IMR-90 (cell line): ENCODE measurements around the gene ATP13A1. TPM values are rescaled to one million over a fixed set of nuclear protein-coding genes. Genes with fewer than 3 reads are reported as not detected.

Experiments used
- ATAC-seq: fragments of 200-7000 bp; cut with Tn5 transposase; 2 replicates; pipeline ENCODE4 v1.9.1; 2020; ENCODE audit warnings: low read depth, mild to moderate bottlenecking, moderate library complexity
- BruUV-seq: library from RNA; stranded (reverse); fragments of 400-500 nt; replicated peaks from 2 replicates; lab custom pipeline; 2021; lab: Mats Ljungman, UMichigan
- CTCF ChIA-PET: fragments of 300-600 bp; formaldehyde crosslinking; extraction: SDS; loops from one replicate; lab custom pipeline; 2021; ENCODE audit warnings: antibody characterized with exemption; lab: Yijun Ruan, JAX
- POLR2A ChIA-PET: fragments of 300-600 bp; sonication (Branson Sonifier 250); formaldehyde crosslinking; loops from one replicate; lab custom pipeline; 2022; ENCODE audit warnings: antibody characterized with exemption; ENCODE audit not compliant: unreplicated experiment; lab: Charles Lee
- DNase-seq: peaks from one replicate; pipeline ENCODE4 v3.0.0; 2013
- H2AFZ ChIP-seq: replicated peaks from 2 replicates; pipeline ENCODE3; 2013; ENCODE audit warnings: low read length, mild to moderate bottlenecking; ENCODE audit not compliant: poor library complexity
- H2AK5ac ChIP-seq: 2 replicates; pipeline ENCODE4 v1.6.1; 2013; ENCODE audit warnings: low read depth, low read length, inconsistent platforms
- H2AK9ac ChIP-seq: replicated peaks from 2 replicates; pipeline ENCODE3; 2013; ENCODE audit warnings: mild to moderate bottlenecking, low read depth, low read length, moderate library complexity; ENCODE audit not compliant: poor library complexity
- H2BK120ac ChIP-seq: 2 replicates; pipeline ENCODE4 v1.6.1; 2013; ENCODE audit warnings: low read depth, low read length, inconsistent platforms
- H2BK15ac ChIP-seq: 3 replicates; pipeline ENCODE4 v1.6.1; 2013; ENCODE audit warnings: low read depth, low read length, inconsistent platforms
- H2BK20ac ChIP-seq: 2 replicates; pipeline ENCODE4 v1.6.1; 2013; ENCODE audit warnings: low read depth, mild to moderate bottlenecking, inconsistent platforms, low read length, moderate library complexity
- H2BK5ac ChIP-seq: 2 replicates; pipeline ENCODE4 v1.6.1; 2013; ENCODE audit warnings: mild to moderate bottlenecking, low read depth, low read length, inconsistent platforms; ENCODE audit not compliant: poor library complexity, severe bottlenecking
- H3K14ac ChIP-seq: replicated peaks from 2 replicates; pipeline ENCODE4 v1.6.1; 2013; ENCODE audit warnings: low read depth, low read length, inconsistent platforms
- H3K18ac ChIP-seq: 2 replicates; pipeline ENCODE4 v1.6.1; 2013; ENCODE audit warnings: low read depth, low read length, control low read depth
- H3K23ac ChIP-seq: 2 replicates; pipeline ENCODE4 v1.6.1; 2013; ENCODE audit warnings: low read depth, low read length, inconsistent platforms
- H3K27ac ChIP-seq: 2 replicates; pipeline ENCODE4 v1.5.1; 2013; ENCODE audit warnings: mild to moderate bottlenecking, control low read depth, low read length; ENCODE audit not compliant: insufficient read depth
- H3K27me3 ChIP-seq: 2 replicates; pipeline ENCODE4 v1.6.1; 2013; ENCODE audit warnings: low read length; ENCODE audit not compliant: control insufficient read depth, insufficient read depth
- H3K36me3 ChIP-seq: 2 replicates; pipeline ENCODE4 v1.6.1; 2013; ENCODE audit warnings: low read length, mixed read lengths; ENCODE audit not compliant: control insufficient read depth, insufficient read depth
- H3K4ac ChIP-seq: 2 replicates; pipeline ENCODE4 v1.6.1; 2013; ENCODE audit warnings: low read depth, low read length, inconsistent platforms
- H3K4me1 ChIP-seq: 2 replicates; pipeline ENCODE4 v1.6.1; 2013; ENCODE audit warnings: low read length, mixed read lengths; ENCODE audit not compliant: control insufficient read depth, insufficient read depth
- H3K4me2 ChIP-seq: 2 replicates; pipeline ENCODE4 v1.6.1; 2013; ENCODE audit warnings: low read depth, mild to moderate bottlenecking, control low read depth, low read length, moderate library complexity
- H3K4me3 ChIP-seq: 2 replicates; pipeline ENCODE4 v1.5.1; 2013; ENCODE audit warnings: low read depth, mild to moderate bottlenecking, control low read depth, low read length, moderate library complexity; ENCODE audit not compliant: insufficient read depth
- H3K56ac ChIP-seq: 2 replicates; pipeline ENCODE4 v1.6.1; 2013; ENCODE audit warnings: low read length, inconsistent platforms; ENCODE audit not compliant: insufficient read depth; ENCODE audit errors: extremely low read depth
- H3K79me1 ChIP-seq, 2 experiments: 2 replicates each; pipeline ENCODE4 v1.6.1; 2013; ENCODE audit warnings: low read length in 2 of 2, inconsistent platforms in 1 of 2, low read depth in 1 of 2
- H3K9ac ChIP-seq: 2 replicates; pipeline ENCODE4 v1.6.1; 2013; ENCODE audit warnings: low read depth, low read length, control low read depth
- H3K9me1 ChIP-seq: 2 replicates; pipeline ENCODE4 v1.6.1; 2013; ENCODE audit warnings: low read length, inconsistent platforms; ENCODE audit not compliant: insufficient read depth
- H3K9me3 ChIP-seq: 2 replicates; pipeline ENCODE4 v1.6.1; 2013; ENCODE audit warnings: low read length; ENCODE audit not compliant: control insufficient read depth, insufficient read depth
- H4K20me1 ChIP-seq: 2 replicates; pipeline ENCODE4 v1.6.1; 2013; ENCODE audit warnings: low read length, inconsistent platforms; ENCODE audit not compliant: insufficient read depth
- H4K5ac ChIP-seq: 2 replicates; pipeline ENCODE4 v1.6.1; 2013; ENCODE audit warnings: mild to moderate bottlenecking, low read depth, low read length, control low read depth
- H4K8ac ChIP-seq, 2 experiments: 2 replicates each; pipeline ENCODE4 v1.6.1; 2013; ENCODE audit warnings: low read depth in 2 of 2, low read length in 2 of 2, control low read depth in 1 of 2, inconsistent platforms in 1 of 2
- H4K91ac ChIP-seq: 2 replicates; pipeline ENCODE4 v1.6.1; 2013; ENCODE audit warnings: low read depth, low read length, inconsistent platforms; ENCODE audit not compliant: insufficient read depth
- BHLHE40 ChIP-seq: fragments of 150-350 bp; IDR thresholded peaks from 2 replicates; pipeline ENCODE4 v1.6.1; 2016; ENCODE audit warnings: mild to moderate bottlenecking, low read depth, low read length
- CEBPB ChIP-seq: IDR thresholded peaks from 2 replicates; pipeline ENCODE4 v1.6.1; 2012; ENCODE audit warnings: low read depth, low read length, improper control_type of control experiment
- CHD1 ChIP-seq: IDR thresholded peaks from 2 replicates; pipeline ENCODE4 v1.6.1; 2012; ENCODE audit warnings: low read depth, low read length, improper control_type of control experiment
- ELK1 ChIP-seq: fragments of 150-350 bp; IDR thresholded peaks from 2 replicates; pipeline ENCODE4 v1.6.1; 2016; ENCODE audit warnings: low read depth, mild to moderate bottlenecking, low read length, moderate library complexity, borderline replicate concordance
- FOS ChIP-seq: fragments of 150-350 bp; IDR thresholded peaks from 2 replicates; pipeline ENCODE4 v1.6.1; 2016; ENCODE audit warnings: low read depth, low read length
- MAFK ChIP-seq: IDR thresholded peaks from 2 replicates; pipeline ENCODE4 v1.6.1; 2012; ENCODE audit warnings: low read depth, low read length, improper control_type of control experiment
- MAZ ChIP-seq: IDR thresholded peaks from 2 replicates; pipeline ENCODE4 v1.6.1; 2012; ENCODE audit warnings: low read depth, mild to moderate bottlenecking, low read length, improper control_type of control experiment, moderate library complexity, borderline replicate concordance
- MXI1 ChIP-seq: IDR thresholded peaks from 2 replicates; pipeline ENCODE4 v1.6.1; 2012; ENCODE audit warnings: low read depth, mild to moderate bottlenecking, low read length, moderate library complexity, borderline replicate concordance
- NFE2L2 ChIP-seq: fragments of 150-350 bp; IDR thresholded peaks from 2 replicates; pipeline ENCODE4 v1.6.1; 2016; ENCODE audit warnings: low read depth, mild to moderate bottlenecking, low read length
- POLR2A ChIP-seq: IDR thresholded peaks from 2 replicates; pipeline ENCODE4 v1.6.1; 2012; ENCODE audit warnings: mild to moderate bottlenecking, low read depth, low read length
- RAD21 ChIP-seq: IDR thresholded peaks from 2 replicates; pipeline ENCODE4 v1.6.1; 2012; ENCODE audit warnings: low read length, improper control_type of control experiment
- RCOR1 ChIP-seq: IDR thresholded peaks from 2 replicates; pipeline ENCODE4 v1.6.1; 2012; ENCODE audit warnings: mild to moderate bottlenecking, low read length, improper control_type of control experiment; ENCODE audit not compliant: insufficient replicate concordance
- RFX5 ChIP-seq: IDR thresholded peaks from 2 replicates; pipeline ENCODE4 v1.8.0; 2012; ENCODE audit warnings: low read depth, mild to moderate bottlenecking, low read length, moderate library complexity
- SMC3 ChIP-seq: fragments of 150-350 bp; IDR thresholded peaks from 2 replicates; pipeline ENCODE4 v1.6.1; 2016; ENCODE audit warnings: low read depth, mild to moderate bottlenecking, antibody characterized with exemption, low read length, moderate library complexity
- WGBS, 2 experiments: methylation state at CpG; one replicate each; pipeline versions ENCODE4 v1.1.5 to v1.1.7; 2013; ENCODE audit warnings: missing lambda C conversion rate in 2 of 2; ENCODE audit not compliant: insufficient read length in 1 of 2; ENCODE audit errors: extremely low coverage in 2 of 2; 5-methylcytosine and 5-hydroxymethylcytosine counted together
- dilution Hi-C: fragments of 300-500 bp; cut with HindIII; formaldehyde crosslinking; loops from one replicate; pipeline ENCODE4 v1.14.3; 2018; ENCODE audit warnings: low sequenced_read_pairs; ENCODE audit not compliant: unreplicated experiment
- in situ Hi-C: fragments of 300-500 bp; cut with MboI; formaldehyde crosslinking; loops from 3 replicates; pipeline ENCODE4 v1.14.3; 2019; ENCODE audit warnings: low sequenced_read_pairs, inconsistent platforms, mixed read lengths
- intact Hi-C: fragments of 100-400 bp; cut with micrococcal nuclease; formaldehyde crosslinking; loops from 2 replicates; pipeline ENCODE4 v1.10.0; 2022
- polyA plus RNA-seq, 3 experiments: library from polyadenylated mRNA; depleted of rRNA; stranded (reverse); fragments of >200 nt; gene quantifications; 2 replicates each; pipeline ENCODE4 v1.2.3, GENCODE V29; 2012; ENCODE audit warnings: low replicate concordance in 1 of 3
- total RNA-seq: library from RNA; depleted of rRNA; stranded (reverse); fragments of >200 nt; gene quantifications from 2 replicates; pipeline ENCODE4 v1.2.3, GENCODE V29; 2012
- TF ChIP-seq, protein P1 (sequence below): fragments of 150-350 bp; IDR thresholded peaks from 2 replicates; pipeline ENCODE4 v1.6.1; 2017; ENCODE audit warnings: mild to moderate bottlenecking, antibody characterized with exemption, low read length, low read depth
- TF ChIP-seq, protein P2 (sequence below): conservative IDR thresholded peaks from 2 replicates; pipeline ENCODE4 v1.5.1; 2012; ENCODE audit warnings: mild to moderate bottlenecking, low read depth, low read length, improper control_type of control experiment

Gene ATP13A1
- total and polyA plus RNA-seq, 2 of the 4 experiments (the other 2 are of a cell fraction) = 13.3 to 43.8 TPM

DNA sequence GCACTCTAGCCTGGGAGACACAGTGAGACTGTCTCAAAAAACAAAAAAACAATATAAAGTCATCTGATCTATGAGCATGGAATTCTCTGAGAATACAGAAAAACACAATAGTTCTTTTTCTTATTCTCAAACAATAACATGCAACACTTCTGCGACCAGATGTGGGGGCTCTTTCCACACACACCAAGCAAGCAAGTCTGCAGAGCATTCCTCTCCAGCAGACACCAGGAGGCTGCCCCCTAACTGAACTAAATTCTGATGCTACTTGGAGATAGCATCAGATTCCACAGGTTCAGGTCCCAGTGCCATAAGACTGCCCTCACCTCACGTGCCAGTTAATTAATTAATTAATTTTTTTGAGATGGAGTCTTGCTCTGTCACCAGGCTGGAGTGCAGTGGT is 32.9 kb upstream of the ATP13A1 start:
- dilution Hi-C loops (no loop called here), intact Hi-C loops (no loop called here), in situ Hi-C loops (no loop called here)
- no peaks in the 10 kb centered on the region for H3K4me1 ChIP-seq
- 50% methylated on average over 1 of the region's 2 CpGs; no CpG with 5 or more reads in 1 of the 2 experiments for WGBS, 2 experiments
- no peak for ATAC-seq
- peaks cover 20% of the 10 kb centered on the region for H3K9me3 ChIP-seq
- H3K23ac ChIP-seq = no peak overlapping the region
- TF ChIP-seq, protein P1, sequence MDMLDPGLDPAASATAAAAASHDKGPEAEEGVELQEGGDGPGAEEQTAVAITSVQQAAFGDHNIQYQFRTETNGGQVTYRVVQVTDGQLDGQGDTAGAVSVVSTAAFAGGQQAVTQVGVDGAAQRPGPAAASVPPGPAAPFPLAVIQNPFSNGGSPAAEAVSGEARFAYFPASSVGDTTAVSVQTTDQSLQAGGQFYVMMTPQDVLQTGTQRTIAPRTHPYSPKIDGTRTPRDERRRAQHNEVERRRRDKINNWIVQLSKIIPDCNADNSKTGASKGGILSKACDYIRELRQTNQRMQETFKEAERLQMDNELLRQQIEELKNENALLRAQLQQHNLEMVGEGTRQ = no peak
- TF ChIP-seq RFX5 = no peak
- no peak for TF ChIP-seq BHLHE40
- TF ChIP-seq CHD1 = no peak
- no peak for TF ChIP-seq RCOR1
- TF ChIP-seq CEBPB = no peak
- TF ChIP-seq ELK1 = no peak
- no peak for TF ChIP-seq MXI1
- TF ChIP-seq NFE2L2 = no peak
- TF ChIP-seq MAZ = no peak
- TF ChIP-seq SMC3 = no peak
- no peak for TF ChIP-seq FOS
- no peak for TF ChIP-seq POLR2A
- no peak for TF ChIP-seq MAFK
- TF ChIP-seq, protein P2, sequence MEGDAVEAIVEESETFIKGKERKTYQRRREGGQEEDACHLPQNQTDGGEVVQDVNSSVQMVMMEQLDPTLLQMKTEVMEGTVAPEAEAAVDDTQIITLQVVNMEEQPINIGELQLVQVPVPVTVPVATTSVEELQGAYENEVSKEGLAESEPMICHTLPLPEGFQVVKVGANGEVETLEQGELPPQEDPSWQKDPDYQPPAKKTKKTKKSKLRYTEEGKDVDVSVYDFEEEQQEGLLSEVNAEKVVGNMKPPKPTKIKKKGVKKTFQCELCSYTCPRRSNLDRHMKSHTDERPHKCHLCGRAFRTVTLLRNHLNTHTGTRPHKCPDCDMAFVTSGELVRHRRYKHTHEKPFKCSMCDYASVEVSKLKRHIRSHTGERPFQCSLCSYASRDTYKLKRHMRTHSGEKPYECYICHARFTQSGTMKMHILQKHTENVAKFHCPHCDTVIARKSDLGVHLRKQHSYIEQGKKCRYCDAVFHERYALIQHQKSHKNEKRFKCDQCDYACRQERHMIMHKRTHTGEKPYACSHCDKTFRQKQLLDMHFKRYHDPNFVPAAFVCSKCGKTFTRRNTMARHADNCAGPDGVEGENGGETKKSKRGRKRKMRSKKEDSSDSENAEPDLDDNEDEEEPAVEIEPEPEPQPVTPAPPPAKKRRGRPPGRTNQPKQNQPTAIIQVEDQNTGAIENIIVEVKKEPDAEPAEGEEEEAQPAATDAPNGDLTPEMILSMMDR = no peak
- TF ChIP-seq RAD21 = no peak
- no peak overlapping the region for H4K5ac ChIP-seq
- H3K79me1 ChIP-seq = no peaks in the 10 kb centered on the region
- BruUV-seq = no TSS peak
- no peak overlapping the region for H3K56ac ChIP-seq
- H3K14ac ChIP-seq = no peak overlapping the region
- H2AFZ ChIP-seq = no peak overlapping the region
- no peak overlapping the region for H3K27ac ChIP-seq
- H3K4ac ChIP-seq = no peak overlapping the region
- H2BK5ac ChIP-seq = no peak overlapping the region
- H3K4me2 ChIP-seq = no peak overlapping the region
- H3K27me3 ChIP-seq = no peaks in the 10 kb centered on the region
- H4K91ac ChIP-seq = no peak overlapping the region
- no peak overlapping the region for H2BK20ac ChIP-seq
- no peak overlapping the region for H2BK120ac ChIP-seq
- H3K36me3 ChIP-seq = no peaks in the 10 kb centered on the region
- no peak overlapping the region for H3K9ac ChIP-seq
- no peak overlapping the region for H2AK5ac ChIP-seq
- no peaks in the 10 kb centered on the region for H3K9me1 ChIP-seq
- CTCF ChIA-PET = no interaction called here
- H3K18ac ChIP-seq = no peak overlapping the region
- no peak overlapping the region for H3K4me3 ChIP-seq
- H2BK15ac ChIP-seq = no peak overlapping the region
- no peaks in the 10 kb centered on the region for H4K20me1 ChIP-seq
- DNase-seq = no peak
- no peak overlapping the region for H2AK9ac ChIP-seq
- POLR2A ChIA-PET = no interaction called here
- no peak overlapping the region for H4K8ac ChIP-seq
